ENCODE data around the gene HOMEZ. TPM values are rescaled to one million over a fixed set of nuclear protein-coding genes. Genes with fewer than 3 reads are reported as not detected.
"Not testable (repeated sequence)": the region's sequence is repeated elsewhere in the genome, so short reads cannot be mapped to it uniquely, and the experiment has no call there.

Gene HOMEZ
- total RNA-seq, 1 experiment from 2014 or later, result 11.9 TPM

DNA sequence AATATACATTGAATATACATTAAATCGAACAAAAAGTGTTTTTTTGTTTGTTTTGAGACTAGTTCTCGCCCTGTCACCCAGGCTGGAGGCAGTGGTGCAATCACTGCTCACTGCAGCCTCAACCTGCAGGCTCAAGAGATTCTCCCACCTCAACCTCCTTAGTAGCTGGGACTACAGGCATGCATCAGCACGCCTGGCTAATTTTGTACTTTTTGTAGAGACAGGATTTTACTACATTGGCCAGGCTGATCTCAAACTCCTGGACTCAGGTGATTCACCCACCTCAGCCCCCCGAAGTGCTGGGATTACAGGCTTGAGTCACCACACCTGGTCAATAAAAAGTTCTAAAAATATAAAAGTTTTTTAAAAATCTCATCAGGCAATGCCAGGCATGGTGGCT, 58.4 kb downstream of the HOMEZ start:
- no peak for DNase-seq (ENCODE audit: low read depth)

DNA sequence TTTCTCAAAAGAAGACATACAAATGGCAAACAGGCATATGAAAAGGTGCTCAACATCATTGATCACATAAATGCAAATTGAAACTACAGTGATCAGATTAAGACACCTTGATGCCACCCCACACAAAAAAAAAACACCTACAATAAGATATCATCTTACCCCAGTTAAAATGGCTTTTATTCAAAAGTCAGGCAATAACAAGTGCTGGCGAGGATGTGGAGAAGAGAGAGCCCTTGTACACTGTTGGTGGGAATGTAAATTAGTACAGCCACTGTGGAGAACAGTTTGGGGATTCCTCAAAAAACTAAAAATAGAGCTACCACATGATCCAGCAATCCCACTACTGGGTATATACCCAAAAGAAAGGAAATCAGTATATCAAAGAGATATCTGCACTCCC, 61.0 kb downstream of the HOMEZ start:
- DNase-seq (ENCODE audit: low read depth), result not testable (repeated sequence)

Other genes starting within 250 kb of the HOMEZ start
- not detected in 2 replicates for gene PSMB11, start 243.9 kb downstream of the HOMEZ start, total RNA-seq (2014; rRNA removed; shearing (Covaris generic))
- 7.5 and 13.7 TPM in 2 replicates for gene CDH24, start 228.6 kb downstream of the HOMEZ start, total RNA-seq (2014; rRNA removed; shearing (Covaris generic))
- gene ACIN1, start 191.0 kb downstream of the HOMEZ start, total RNA-seq (2014; rRNA removed; shearing (Covaris generic)), result 47.1 and 64.0 TPM in 2 replicates
- 67.5 and 78.5 TPM in 2 replicates for gene C14orf119, start 190.6 kb downstream of the HOMEZ start, total RNA-seq (2014; rRNA removed; shearing (Covaris generic))
- not detected in 2 replicates for gene CIROP, start 181.1 kb downstream of the HOMEZ start, total RNA-seq (2014; rRNA removed; shearing (Covaris generic))
- gene CEBPE, start 166.9 kb downstream of the HOMEZ start, total RNA-seq (2014; rRNA removed; shearing (Covaris generic)), result not detected in 2 replicates
- 3.0 and 4.0 TPM in 2 replicates for gene SLC7A8, start 102.5 kb downstream of the HOMEZ start, total RNA-seq (2014; rRNA removed; shearing (Covaris generic))
- gene RNF212B, start 48.2 kb downstream of the HOMEZ start, total RNA-seq (2014; rRNA removed; shearing (Covaris generic)), result not detected in 2 replicates
- gene PPP1R3E, start 16.7 kb upstream of the HOMEZ start, total RNA-seq (2014; rRNA removed; shearing (Covaris generic)), result 3.0 and 5.0 TPM in 2 replicates
- 9.5 and 17.1 TPM in 2 replicates for gene BCL2L2, start 20.7 kb upstream of the HOMEZ start, total RNA-seq (2014; rRNA removed; shearing (Covaris generic))
- gene PABPN1, start 35.3 kb upstream of the HOMEZ start, total RNA-seq (2014; rRNA removed; shearing (Covaris generic)), result 80.8 and 89.2 TPM in 2 replicates
- 4.6 and 8.6 TPM in 2 replicates for gene SLC22A17, start 66.8 kb upstream of the HOMEZ start, total RNA-seq (2014; rRNA removed; shearing (Covaris generic))
- 0.12 and 0.64 TPM in 2 replicates for gene EFS, start 79.0 kb upstream of the HOMEZ start, total RNA-seq (2014; rRNA removed; shearing (Covaris generic))
- gene IL25, start 86.7 kb upstream of the HOMEZ start, total RNA-seq (2014; rRNA removed; shearing (Covaris generic)), result not detected in 2 replicates
- not detected in 2 replicates for gene CMTM5, start 90.9 kb upstream of the HOMEZ start, total RNA-seq (2014; rRNA removed; shearing (Covaris generic))
- gene MYH6, start 122.1 kb upstream of the HOMEZ start, total RNA-seq (2014; rRNA removed; shearing (Covaris generic)), result not detected in 2 replicates
- gene MYH7, start 149.5 kb upstream of the HOMEZ start, total RNA-seq (2014; rRNA removed; shearing (Covaris generic)), result not detected in 2 replicates
- 37.3 and 46.4 TPM in 2 replicates for gene NGDN, start 183.6 kb upstream of the HOMEZ start, total RNA-seq (2014; rRNA removed; shearing (Covaris generic))

Measured in M059J (cell line).